ENCODE measurements around the gene GPA33.

Gene GPA33

GRCh38 chr1:167060141-167061072, 29.8 kb downstream of the GPA33 start:
- no peak overlapping the region for H3K4me3 ChIP-seq (ENCODE audit: low read depth, low read length)
- TF ChIP-seq CTCF (IDR thresholded peaks at IDR 0.05), result no peak

DNA sequence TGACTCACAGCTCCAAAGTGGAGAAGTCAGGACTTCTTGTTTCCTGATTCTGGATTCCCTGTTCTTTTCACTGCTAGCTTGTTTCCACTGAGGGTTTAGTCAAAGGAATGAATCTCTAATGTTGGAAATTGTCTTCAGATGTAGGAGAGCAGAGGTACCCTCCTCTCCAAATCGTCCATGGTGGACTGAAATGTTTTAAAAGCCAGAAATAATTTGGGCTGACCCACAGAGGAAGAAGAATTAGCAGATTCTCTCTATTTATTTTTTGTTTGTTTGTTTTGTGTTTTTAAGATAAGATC, 30.4 kb downstream of the GPA33 start:
- H3K4me3 ChIP-seq (ENCODE audit: low read depth, low read length), result no peak overlapping the region
- H3K9me3 ChIP-seq (ENCODE audit: control insufficient read depth, low read length), result no peaks in the 10 kb centered on the region
- no peak overlapping the region for H3K9ac ChIP-seq
- no peaks in the 10 kb centered on the region for H3K4me1 ChIP-seq
- H3K79me2 ChIP-seq, result no peaks in the 10 kb centered on the region
- no peak overlapping the region for H2AFZ ChIP-seq
- no peaks in the 10 kb centered on the region for H3K36me3 ChIP-seq (ENCODE audit: control insufficient read depth, insufficient read depth, low read length)
- no peaks in the 10 kb centered on the region for H3K27me3 ChIP-seq (ENCODE audit: control insufficient read depth, insufficient read depth, low read length)
- no peak for TF ChIP-seq CTCF (IDR thresholded peaks at IDR 0.05)
- H3K4me2 ChIP-seq (ENCODE audit: low read length), result no peak overlapping the region
- no peak overlapping the region for H3K27ac ChIP-seq

More at GRCh38 chr1:167060141-167061072, 29.8 kb downstream of the GPA33 start:
- H3K79me2 ChIP-seq, result no peaks in the 10 kb centered on the region
- H2AFZ ChIP-seq, result no peak overlapping the region
- H3K9ac ChIP-seq, result no peak overlapping the region
- H3K36me3 ChIP-seq (ENCODE audit: control insufficient read depth, insufficient read depth, low read length), result no peaks in the 10 kb centered on the region
- H3K27ac ChIP-seq, result no peak overlapping the region
- H3K9me3 ChIP-seq (ENCODE audit: control insufficient read depth, low read length), result no peaks in the 10 kb centered on the region
- H3K4me1 ChIP-seq, result no peaks in the 10 kb centered on the region
- no peak overlapping the region for H3K4me2 ChIP-seq (ENCODE audit: low read length)
- H3K27me3 ChIP-seq (ENCODE audit: control insufficient read depth, insufficient read depth, low read length), result no peaks in the 10 kb centered on the region

DNA sequence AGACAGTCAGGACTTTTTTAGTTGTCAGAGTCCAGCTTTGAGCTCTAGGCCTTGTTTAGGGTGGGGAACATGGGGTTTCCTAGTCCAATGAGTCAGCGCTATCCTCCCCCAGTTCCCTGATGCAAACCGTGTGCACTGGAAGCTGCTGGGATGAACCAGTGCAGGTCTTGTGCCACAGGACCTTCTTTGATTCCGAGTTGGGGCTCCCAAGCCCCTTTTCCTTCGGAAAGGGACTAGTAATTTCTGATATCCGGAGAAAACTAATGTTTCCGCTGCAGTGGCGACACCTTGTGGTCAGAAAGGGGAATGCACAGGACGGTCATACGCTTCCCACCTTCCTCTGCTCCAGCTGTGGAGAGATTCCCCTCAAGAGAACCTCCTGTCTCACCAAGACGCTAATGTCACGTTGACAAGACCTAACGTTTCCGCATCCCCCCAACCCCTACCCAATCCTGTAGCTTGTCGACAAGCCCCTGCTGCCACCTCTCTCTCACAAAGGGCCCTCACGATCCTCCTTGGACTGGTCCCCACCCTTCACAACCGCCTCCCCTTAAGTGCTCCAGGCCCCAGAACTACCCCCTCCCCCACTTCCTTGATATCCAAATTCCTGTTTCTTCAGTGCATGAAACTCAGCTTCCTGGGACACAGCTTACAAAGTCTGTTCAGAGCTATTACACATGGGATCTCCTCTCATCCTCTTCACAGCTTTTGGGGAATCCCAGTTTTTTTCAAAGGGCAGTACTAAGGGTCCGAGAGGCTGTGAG, 30.9 kb downstream of the GPA33 start:
- no peaks in the 10 kb centered on the region for H3K36me3 ChIP-seq (ENCODE audit: control insufficient read depth, insufficient read depth, low read length)
- TF ChIP-seq CTCF (IDR thresholded peaks at IDR 0.05), result peak; percentile 87
- H3K4me3 ChIP-seq (ENCODE audit: low read depth, low read length), result no peak overlapping the region
- no peaks in the 10 kb centered on the region for H3K27me3 ChIP-seq (ENCODE audit: control insufficient read depth, insufficient read depth, low read length)
- no peaks in the 10 kb centered on the region for H3K4me1 ChIP-seq
- no peak overlapping the region for H3K27ac ChIP-seq
- peak overlapping the region; percentile 6 for H2AFZ ChIP-seq
- H3K4me2 ChIP-seq (ENCODE audit: low read length), result no peak overlapping the region
- no peaks in the 10 kb centered on the region for H3K9me3 ChIP-seq (ENCODE audit: control insufficient read depth, low read length)
- no peak overlapping the region for H3K9ac ChIP-seq
- no peaks in the 10 kb centered on the region for H3K79me2 ChIP-seq

- Histone ChIP-seq H3K4me2 (ENCODE audit: low read length) (no peak overlapping the region), H2AFZ (peak overlapping the region; percentile 56), H3K9ac (no peak overlapping the region), H3K9me3 (ENCODE audit: control insufficient read depth, low read length) (no peaks in the 10 kb centered on the region), H3K27me3 (ENCODE audit: control insufficient read depth, insufficient read depth, low read length) (no peaks in the 10 kb centered on the region), H3K4me3 (ENCODE audit: low read depth, low read length) (no peak overlapping the region), H3K79me2 (no peaks in the 10 kb centered on the region), H3K27ac (no peak overlapping the region), H3K36me3 (ENCODE audit: control insufficient read depth, insufficient read depth, low read length) (no peaks in the 10 kb centered on the region), H3K4me1 (no peaks in the 10 kb centered on the region)
- peak; percentile 19 for TF ChIP-seq CTCF (IDR thresholded peaks at IDR 0.05)
These were observed 32.9 kb downstream of the GPA33 start for GRCh38 chr1:167057241-167057688.

All from parathyroid adenoma (tissue), 2 donors.